Mucosa of descending colon (tissue), 3 donors: ENCODE measurements around the gene PLK5. TPM values are rescaled to one million over a fixed set of nuclear protein-coding genes. Genes with fewer than 3 reads are reported as not detected.

Source experiments
- ATAC-seq: fragments of 200-7000 bp; cut with Tn5 transposase; one replicate; pipeline ENCODE4 v1.9.1; 2020; ENCODE audit warnings: mild to moderate bottlenecking, moderate library complexity
- DNase-seq, 3 donors: peaks; one replicate each; pipeline ENCODE4 v3.0.0-alpha.2; 2020
- H3K36me3 ChIP-seq: fragments of 200-600 bp; one replicate; pipeline ENCODE4 v1.8.0; 2021; ENCODE audit warnings: low read depth, mild to moderate bottlenecking
- H3K4me1 ChIP-seq: fragments of 200-600 bp; one replicate; pipeline ENCODE4 v1.8.0; 2021; ENCODE audit warnings: low read depth, mild to moderate bottlenecking
- H3K4me3 ChIP-seq: fragments of 200-600 bp; one replicate; pipeline ENCODE4 v1.8.0; 2021; ENCODE audit warnings: mild to moderate bottlenecking
- H3K9me3 ChIP-seq: fragments of 200-600 bp; one replicate; pipeline ENCODE4 v1.8.0; 2021; ENCODE audit warnings: mild to moderate bottlenecking
- intact Hi-C, 2 donors: fragments of 100-400 bp; cut with DNase I in 1 of 2; cut with micrococcal nuclease in 1 of 2; formaldehyde crosslinking; loops; one replicate each; pipeline versions ENCODE4 v1.11.0 to v1.11.1; 2022; cut with DNase I, micrococcal nuclease
- total RNA-seq, 3 donors: library from RNA; stranded (reverse); fragmentation: NEBNext Ultra II Directional in 2 of 3; extraction: Animal tissue kit (Norgen Biotek cat#: 25700) in 2 of 3; gene quantifications; one replicate each; pipeline versions ENCODE4 v1.2.1 to v1.2.4, GENCODE V29; 2021 to 2023
- TF ChIP-seq, protein P1 (sequence below): fragments of 200-600 bp; IDR thresholded peaks from one replicate; pipeline ENCODE4 v1.8.0; 2022; ENCODE audit warnings: antibody characterized with exemption, mild to moderate bottlenecking
- donor health status: DM: no; HTN: no; CAD: no; lungs with moderate emphysema.
- donor health status: DM: no; HTN: no; CAD: no.
- donor health status: DM: no; HTN: yes; CAD: no.

PLK5 gene
- total RNA-seq, 3 donors from 2014 or later = 0.16 TPM; not detected in 2

- H3K36me3 ChIP-seq = no peaks in the 10 kb centered on the region
- intact Hi-C loops = no loop called here
- no peaks in the 10 kb centered on the region for H3K9me3 ChIP-seq
- H3K4me1 ChIP-seq = peaks cover 13% of the 10 kb centered on the region
- H3K4me3 ChIP-seq = no peak overlapping the region
- DNase-seq (peak in 1 of 3 donors; percentile 28), ATAC-seq (no peak)
- TF ChIP-seq, protein P1, sequence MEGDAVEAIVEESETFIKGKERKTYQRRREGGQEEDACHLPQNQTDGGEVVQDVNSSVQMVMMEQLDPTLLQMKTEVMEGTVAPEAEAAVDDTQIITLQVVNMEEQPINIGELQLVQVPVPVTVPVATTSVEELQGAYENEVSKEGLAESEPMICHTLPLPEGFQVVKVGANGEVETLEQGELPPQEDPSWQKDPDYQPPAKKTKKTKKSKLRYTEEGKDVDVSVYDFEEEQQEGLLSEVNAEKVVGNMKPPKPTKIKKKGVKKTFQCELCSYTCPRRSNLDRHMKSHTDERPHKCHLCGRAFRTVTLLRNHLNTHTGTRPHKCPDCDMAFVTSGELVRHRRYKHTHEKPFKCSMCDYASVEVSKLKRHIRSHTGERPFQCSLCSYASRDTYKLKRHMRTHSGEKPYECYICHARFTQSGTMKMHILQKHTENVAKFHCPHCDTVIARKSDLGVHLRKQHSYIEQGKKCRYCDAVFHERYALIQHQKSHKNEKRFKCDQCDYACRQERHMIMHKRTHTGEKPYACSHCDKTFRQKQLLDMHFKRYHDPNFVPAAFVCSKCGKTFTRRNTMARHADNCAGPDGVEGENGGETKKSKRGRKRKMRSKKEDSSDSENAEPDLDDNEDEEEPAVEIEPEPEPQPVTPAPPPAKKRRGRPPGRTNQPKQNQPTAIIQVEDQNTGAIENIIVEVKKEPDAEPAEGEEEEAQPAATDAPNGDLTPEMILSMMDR = no peak
These were observed 42.5 kb upstream of the PLK5 start for GRCh38 chr19:1481224-1481892.

DNA sequence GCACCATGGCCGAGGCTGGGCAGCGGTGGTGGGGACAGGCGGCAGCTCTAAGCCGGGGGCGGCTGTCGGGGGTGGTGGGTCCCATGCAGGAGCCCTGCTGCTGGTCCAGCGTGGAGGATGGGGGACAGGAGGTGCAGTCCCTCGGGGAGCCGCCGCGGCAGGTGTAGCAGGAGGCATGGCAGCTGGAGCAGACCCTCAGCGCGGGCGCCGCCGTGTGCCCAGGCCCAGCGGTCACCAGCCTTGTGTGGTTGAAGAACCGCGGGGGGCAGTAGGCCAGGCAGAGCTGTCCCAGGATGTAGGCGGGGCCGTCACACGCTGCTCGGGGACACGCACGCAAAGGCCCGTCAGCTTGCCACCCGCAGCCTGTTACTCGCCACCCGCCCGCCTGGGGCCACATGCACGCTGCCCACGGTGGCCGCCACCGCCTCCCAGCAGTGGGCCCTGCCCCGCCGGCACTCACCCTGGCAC lies 42.0 kb upstream of the PLK5 start:
- no peak for ATAC-seq
- intact Hi-C loops = no loop called here
- Histone ChIP-seq H3K4me3 (no peak overlapping the region), H3K9me3 (no peaks in the 10 kb centered on the region), H3K36me3 (no peaks in the 10 kb centered on the region), H3K4me1 (peaks cover 13% of the 10 kb centered on the region)
- DNase-seq = peak in 2 of 3 donors; percentile 29 to 60
- TF ChIP-seq, protein P1 = no peak

GRCh38 chr19:1482361-1483130 lies 41.3 kb upstream of the PLK5 start:
- Histone ChIP-seq H3K9me3 (no peaks in the 10 kb centered on the region), H3K4me1 (peaks cover 12% of the 10 kb centered on the region), H3K4me3 (no peak overlapping the region), H3K36me3 (no peaks in the 10 kb centered on the region)
- intact Hi-C loops = no loop called here
- ATAC-seq = no peak
- peak in 2 of 3 donors; percentile 25 to 46 for DNase-seq
- TF ChIP-seq, protein P1 = no peak

DNA sequence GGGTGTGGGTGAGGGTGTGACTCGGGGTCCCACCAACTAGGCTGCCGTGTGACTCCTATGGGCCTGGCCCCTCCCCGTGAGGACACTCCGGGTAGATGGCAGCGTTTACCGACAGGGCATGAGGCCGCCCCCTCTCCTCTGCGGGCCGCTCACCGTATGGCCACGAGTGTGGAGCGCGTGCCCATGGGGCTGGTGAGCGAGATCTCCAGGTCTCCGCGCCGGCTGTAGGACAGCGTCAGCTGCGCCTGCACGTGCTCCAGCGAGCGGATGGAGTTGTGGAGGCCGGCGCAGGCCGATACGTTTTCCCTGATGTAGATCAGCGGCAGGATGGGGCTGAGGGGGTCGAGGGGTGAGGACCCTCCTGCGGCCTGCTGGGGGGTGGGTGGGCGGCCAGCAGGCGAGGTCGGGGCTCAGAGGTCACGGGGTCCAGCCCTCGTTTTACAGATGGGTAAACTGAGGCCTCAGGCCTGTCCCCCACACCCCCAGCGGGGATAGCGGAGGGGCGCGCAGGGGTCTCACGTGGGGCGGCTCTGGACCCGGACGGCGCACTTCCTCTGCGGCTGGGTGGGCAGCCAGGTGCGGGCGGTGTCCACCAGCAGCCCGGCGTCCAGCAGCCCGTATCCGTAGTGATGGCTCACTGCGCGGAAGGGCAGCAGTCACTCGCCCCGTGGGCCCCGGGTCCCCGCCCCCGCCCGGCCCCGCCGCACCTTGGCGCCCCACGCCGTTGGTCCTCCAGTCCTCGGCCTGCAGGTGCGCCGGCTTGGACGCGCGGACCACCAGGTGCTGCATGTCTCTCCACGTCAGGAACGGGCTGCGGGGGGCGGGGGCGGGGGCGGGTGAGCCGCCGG lies 40.5 kb upstream of the PLK5 start:
- DNase-seq (peak in 2 of 3 donors; percentile 32 to 51), ATAC-seq (no peak)
- intact Hi-C loops = no loop called here
- H3K36me3 ChIP-seq = no peaks in the 10 kb centered on the region
- H3K9me3 ChIP-seq = no peaks in the 10 kb centered on the region
- no peak overlapping the region for H3K4me3 ChIP-seq
- H3K4me1 ChIP-seq = peaks cover 3% of the 10 kb centered on the region
- TF ChIP-seq, protein P1 = no peak

- DNase-seq = peak in 1 of 3 donors; percentile 21
- Histone ChIP-seq H3K9me3 (no peaks in the 10 kb centered on the region), H3K4me3 (no peak overlapping the region), H3K36me3 (no peaks in the 10 kb centered on the region), H3K4me1 (no peaks in the 10 kb centered on the region)
- no peak for ATAC-seq
- intact Hi-C loops = no loop called here
- TF ChIP-seq, protein P1 = no peak
These were observed 39.9 kb upstream of the PLK5 start for GRCh38 chr19:1483979-1484428.
